A673 (cell line): ENCODE measurements around the gene EDN1.

Source experiments
- CTCF ChIP-seq: fragments of 300-800, 200-600 bp; sonication (generic); conservative IDR thresholded peaks from 2 replicates; pipeline ENCODE4 v1.5.1; 2017; ENCODE audit warnings: low read depth, mild to moderate bottlenecking, antibody characterized with exemption, low read length, moderate library complexity, mixed read lengths
- EZH2 ChIP-seq: fragments of 200-600 bp; sonication (generic); IDR thresholded peaks from 2 replicates; pipeline ENCODE4 v1.6.1; 2017; ENCODE audit warnings: borderline replicate concordance, low read depth, mild to moderate bottlenecking, mixed read lengths, antibody characterized with exemption, low read length; ENCODE audit not compliant: poor library complexity, severe bottlenecking

GRCh38 chr6:12286373-12287110, 3.6 kb upstream of the EDN1 start:
- TF ChIP-seq CTCF (no peak), EZH2 (no peak)
